AG10803 (cell line): ENCODE results near the gene EGFR.

Source experiments
- DNase-seq: peaks from one replicate; pipeline ENCODE4 v3.0.0; 2010; ENCODE audit warnings: low read depth
- H3K4me3 ChIP-seq: 2 replicates; pipeline ENCODE4 v1.5.1; 2011; ENCODE audit warnings: mild to moderate bottlenecking, low read length, control low read depth
- CTCF ChIP-seq: conservative IDR thresholded peaks from 2 replicates; pipeline ENCODE4 v1.5.1; 2011; ENCODE audit warnings: mild to moderate bottlenecking, low read length, control low read depth, inconsistent platforms

EGFR gene

GRCh38 chr7:55036950-55037736, 18.3 kb downstream of the EGFR start:
- no peak for DNase-seq

DNA sequence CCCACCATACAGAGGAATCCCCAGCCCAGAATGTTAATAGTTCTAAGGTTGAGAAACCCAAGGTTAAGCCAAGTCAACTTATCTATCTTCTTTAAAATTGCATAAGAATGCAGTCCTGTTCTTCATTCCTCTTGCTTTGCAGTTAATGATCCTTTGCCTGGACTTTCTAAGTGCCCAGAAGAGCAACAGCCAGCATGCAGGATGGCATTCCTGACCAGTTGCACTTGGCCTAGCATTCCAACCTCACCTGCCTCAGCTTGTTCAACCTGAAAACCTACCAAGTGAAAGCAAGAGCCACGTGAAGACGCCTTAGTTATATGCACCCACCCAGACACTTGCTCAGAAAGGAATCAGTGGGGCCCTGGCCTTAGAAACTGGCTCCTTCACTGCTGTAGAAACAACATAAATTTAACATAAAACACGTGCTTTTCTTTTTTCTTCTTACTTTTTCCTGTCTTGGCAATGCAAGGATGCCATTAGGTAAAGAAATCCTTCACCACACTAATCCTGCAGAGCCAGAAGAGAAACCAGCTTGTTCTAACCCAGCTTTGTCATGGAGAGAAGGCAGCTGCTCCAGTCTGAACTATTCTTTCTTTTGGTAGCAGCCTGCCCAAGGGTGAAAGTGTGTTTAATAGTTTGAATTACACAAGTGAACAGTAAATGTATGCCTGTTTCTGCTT, 25.0 kb downstream of the EGFR start:
- no peak overlapping the region for H3K4me3 ChIP-seq
- no peak for TF ChIP-seq CTCF
- no peak for DNase-seq

More at GRCh38 chr7:55036950-55037736, 18.3 kb downstream of the EGFR start:
- no peak overlapping the region for H3K4me3 ChIP-seq
- no peak for TF ChIP-seq CTCF

DNA sequence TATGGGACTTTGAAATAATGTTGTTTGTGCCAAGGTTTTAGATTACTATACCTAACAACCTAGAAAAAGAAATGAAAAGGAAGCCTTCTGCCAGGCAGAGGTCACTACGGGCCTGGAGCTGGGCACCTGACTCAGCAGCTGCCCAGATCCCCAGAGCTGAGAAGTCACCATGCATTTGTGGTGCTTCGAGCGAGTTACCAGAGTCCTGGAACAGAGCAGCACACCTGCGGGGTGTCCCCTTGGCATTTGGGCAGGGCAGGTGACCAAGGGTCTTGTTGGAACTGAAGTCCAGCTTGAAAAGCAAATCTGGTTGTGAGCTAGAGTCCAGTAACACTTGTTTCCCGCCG, 25.5 kb downstream of the EGFR start:
- no peak for DNase-seq
- no peak overlapping the region for H3K4me3 ChIP-seq
- TF ChIP-seq CTCF, result no peak

DNA sequence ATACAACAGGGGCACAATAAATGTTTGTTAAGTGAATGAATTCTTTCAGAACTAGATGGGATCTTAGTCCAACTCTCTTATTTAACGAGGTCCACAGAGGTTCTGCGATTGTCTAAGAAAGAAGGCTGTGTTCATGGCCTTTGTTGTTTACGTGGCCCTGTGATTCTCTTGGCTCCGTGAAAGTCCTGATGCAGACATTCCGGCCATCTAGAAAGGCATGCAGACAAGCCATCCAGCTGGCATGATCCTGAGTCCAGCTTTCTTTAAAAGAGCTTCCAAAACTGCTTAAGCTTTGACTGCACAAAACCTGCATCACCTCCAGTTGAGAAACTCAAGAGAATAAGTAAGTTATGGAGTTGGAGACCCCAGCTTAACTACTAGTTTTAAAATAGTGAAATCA, 26.0 kb downstream of the EGFR start:
- TF ChIP-seq CTCF, result no peak
- peak; percentile 76 for DNase-seq

GRCh38 chr7:55046582-55047342, 27.9 kb downstream of the EGFR start:
- no peak overlapping the region for H3K4me3 ChIP-seq
- peak; percentile 22 for DNase-seq
- TF ChIP-seq CTCF, result no peak

More for the DNA sequence above, 26.0 kb downstream of the EGFR start:
- no peak overlapping the region for H3K4me3 ChIP-seq

DNA sequence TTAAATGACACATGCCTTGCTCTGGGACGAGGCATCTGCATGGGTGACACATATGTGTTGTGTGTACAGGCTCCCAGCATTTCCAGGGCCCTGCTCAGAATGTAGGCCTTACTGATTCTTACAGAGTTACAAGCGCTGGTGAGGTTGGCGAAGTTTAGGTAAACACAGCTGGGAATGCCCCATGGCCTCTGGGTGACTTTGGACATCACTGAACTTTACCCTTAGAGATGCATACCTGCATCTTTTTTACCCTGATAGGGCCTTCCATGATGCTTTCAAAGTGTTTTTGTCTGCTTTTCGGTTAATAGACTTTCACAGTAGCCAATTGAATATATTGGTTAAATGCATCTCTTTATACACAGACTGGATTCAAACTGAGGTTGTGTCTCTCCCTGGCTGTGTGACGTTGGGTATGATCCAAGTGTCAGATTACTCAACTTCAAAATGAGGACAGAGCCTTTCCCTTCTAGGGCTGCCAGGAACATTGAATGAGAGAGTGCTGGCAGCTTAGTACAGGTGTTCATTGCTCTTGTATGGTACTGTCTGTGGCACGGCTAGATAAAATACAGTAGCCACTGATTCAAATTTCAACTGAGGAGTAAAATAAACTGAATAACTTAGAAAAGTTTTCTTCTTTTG, 29.5 kb downstream of the EGFR start:
- no peak for TF ChIP-seq CTCF
- H3K4me3 ChIP-seq, result no peak overlapping the region
- no peak for DNase-seq
